Measurements from ENCODE around the gene COL18A1.
"Not testable (repeated sequence)": the region's sequence is repeated elsewhere in the genome, so short reads cannot be mapped to it uniquely, and the experiment has no call there.

Gene COL18A1

GRCh38 chr21:45429221-45430175, 24.5 kb downstream of the COL18A1 start:
- FAIRE-seq = no peak

GRCh38 chr21:45430521-45431501, 25.8 kb downstream of the COL18A1 start:
- FAIRE-seq = no peak

GRCh38 chr21:45431781-45432572, 27.0 kb downstream of the COL18A1 start:
- FAIRE-seq = no peak

GRCh38 chr21:45432575-45433255, 27.8 kb downstream of the COL18A1 start:
- no peak for FAIRE-seq

GRCh38 chr21:45433301-45433700, 28.3 kb downstream of the COL18A1 start:
- FAIRE-seq = no peak

GRCh38 chr21:45433911-45434644, 29.1 kb downstream of the COL18A1 start:
- no peak for FAIRE-seq

- FAIRE-seq = no peak
Observed at GRCh38 chr21:45434645-45435217, 29.8 kb downstream of the COL18A1 start.

- FAIRE-seq = no peak
Observed at GRCh38 chr21:45435405-45435981, 30.5 kb downstream of the COL18A1 start.

- no peak for FAIRE-seq
Observed at GRCh38 chr21:45436351-45437065, 31.5 kb downstream of the COL18A1 start.

- not testable (repeated sequence) for FAIRE-seq
Observed at GRCh38 chr21:45437844-45438243, 32.9 kb downstream of the COL18A1 start.

GRCh38 chr21:45438391-45439145, 33.6 kb downstream of the COL18A1 start:
- no peak for FAIRE-seq

GRCh38 chr21:45439161-45439872, 34.4 kb downstream of the COL18A1 start:
- FAIRE-seq = no peak

- no peak for FAIRE-seq
Observed at GRCh38 chr21:45439901-45440461, 35.0 kb downstream of the COL18A1 start.

GRCh38 chr21:45440736-45441350, 35.9 kb downstream of the COL18A1 start:
- no peak for FAIRE-seq

- no peak for FAIRE-seq
Observed at GRCh38 chr21:45441431-45442255, 36.7 kb downstream of the COL18A1 start.

GRCh38 chr21:45442276-45442675, 37.3 kb downstream of the COL18A1 start:
- no peak for FAIRE-seq
